Hindlimb muscle (tissue), 1 donor: Measurements from ENCODE around the gene RNU11. TPM values are rescaled to one million over a fixed set of nuclear protein-coding genes. Genes with fewer than 3 reads are reported as not detected.
"Not testable (repeated sequence)": the region's sequence is repeated elsewhere in the genome, so short reads cannot be mapped to it uniquely, and the experiment has no call there.

Experiments
- DNase-seq: peaks from one replicate; pipeline ENCODE4 v3.0.0-alpha.2; 2013
- polyA plus RNA-seq: library from polyadenylated mRNA; unstranded; fragments of 120-200 nt; gene quantifications from one replicate; pipeline ENCODE4 v1.2.1, GENCODE V29; 2013; ENCODE audit not compliant: insufficient read length

RNU11 gene
- not detected for polyA plus RNA-seq

GRCh38 chr1:28648474-28649198, at the start of gene RNU11:
TSS of gene RNU11 (plus strand) at chr1:28648600.
- DNase-seq, result peak; percentile 93

- DNase-seq, result no peak
Measured at GRCh38 chr1:28601696-28602095, 46.7 kb upstream of the RNU11 start.

- peak; percentile 84 for DNase-seq
Measured at GRCh38 chr1:28602536-28603439, 45.6 kb upstream of the RNU11 start.

GRCh38 chr1:28604411-28604810, 44.0 kb upstream of the RNU11 start:
- no peak for DNase-seq

GRCh38 chr1:28604962-28605361, 43.4 kb upstream of the RNU11 start:
- no peak for DNase-seq

GRCh38 chr1:28606771-28607170, 41.6 kb upstream of the RNU11 start:
- no peak for DNase-seq

- no peak for DNase-seq
Measured at GRCh38 chr1:28613175-28613574, 35.2 kb upstream of the RNU11 start.

- no peak for DNase-seq
Measured at GRCh38 chr1:28631713-28632112, 16.7 kb upstream of the RNU11 start.

GRCh38 chr1:28632560-28632959, 15.8 kb upstream of the RNU11 start:
- DNase-seq, result no peak

GRCh38 chr1:28640766-28641165, 7.6 kb upstream of the RNU11 start:
- no peak for DNase-seq

- no peak for DNase-seq
Measured at GRCh38 chr1:28642056-28642846, 6.1 kb upstream of the RNU11 start.

GRCh38 chr1:28642847-28643635, 5.4 kb upstream of the RNU11 start, which contains the start of gene TAF12:
TSS of gene TAF12 (minus strand) at chr1:28643067. CDS start at chr1:28622081, 20,986 bp downstream.
- DNase-seq, result peak; percentile 97

- no peak for DNase-seq
Measured at GRCh38 chr1:28644494-28644893, 3.9 kb upstream of the RNU11 start.

- DNase-seq, result not testable (repeated sequence)
Measured at GRCh38 chr1:28645406-28645805, 3.0 kb upstream of the RNU11 start.

GRCh38 chr1:28646040-28646439, 2.4 kb upstream of the RNU11 start:
- DNase-seq, result no peak

- peak; percentile 90 for DNase-seq
Measured at GRCh38 chr1:28648008-28648473, 359 bp upstream of the RNU11 start.

- DNase-seq, result not testable (repeated sequence)
Measured at GRCh38 chr1:28653063-28653462, 4.7 kb downstream of the RNU11 start.

- DNase-seq, result not testable (repeated sequence)
Measured at GRCh38 chr1:28653870-28654269, 5.5 kb downstream of the RNU11 start.

- DNase-seq, result not testable (repeated sequence)
Measured at GRCh38 chr1:28655448-28656311, 7.3 kb downstream of the RNU11 start.

- DNase-seq, result no peak
Measured at GRCh38 chr1:28656335-28656734, 7.9 kb downstream of the RNU11 start.
